ENCODE measurements around the gene CD101.
A peak's percentile ranks its signal among the peaks of the same experiment; 100 is the strongest.

CD101 gene

GRCh38 chr1:117020526-117021156, 19.1 kb downstream of the CD101 start:
- DNase-seq: no peak

GRCh38 chr1:117022114-117022513, 20.6 kb downstream of the CD101 start:
- DNase-seq: no peak

- no peak for DNase-seq
These were observed 24.0 kb downstream of the CD101 start for GRCh38 chr1:117025568-117025967.

- DNase-seq: no peak
These were observed 24.8 kb downstream of the CD101 start for GRCh38 chr1:117026361-117026760.

- no peak for DNase-seq
These were observed 28.1 kb downstream of the CD101 start for GRCh38 chr1:117029685-117030084.

GRCh38 chr1:117030271-117030877, 28.8 kb downstream of the CD101 start:
- no peak for DNase-seq

- DNase-seq: no peak
These were observed 30.7 kb downstream of the CD101 start for GRCh38 chr1:117032266-117032665.

- DNase-seq: no peak
These were observed 31.4 kb downstream of the CD101 start for GRCh38 chr1:117032681-117033539.

- DNase-seq: no peak
These were observed 32.2 kb downstream of the CD101 start for GRCh38 chr1:117033772-117034171.

- DNase-seq: no peak
These were observed 33.3 kb downstream of the CD101 start for GRCh38 chr1:117034791-117035290.

- DNase-seq: no peak
These were observed 34.5 kb downstream of the CD101 start for GRCh38 chr1:117036018-117036461.

- DNase-seq: no peak
These were observed 36.2 kb downstream of the CD101 start for GRCh38 chr1:117037802-117038201.

- DNase-seq: no peak
These were observed 36.7 kb downstream of the CD101 start for GRCh38 chr1:117038236-117038635.

GRCh38 chr1:117044217-117044616, 42.7 kb downstream of the CD101 start:
- no peak for DNase-seq

GRCh38 chr1:117045644-117046043, 44.1 kb downstream of the CD101 start:
- DNase-seq: no peak

- DNase-seq: no peak
These were observed 45.2 kb downstream of the CD101 start for GRCh38 chr1:117046781-117047180.

GRCh38 chr1:117047271-117047670, 45.7 kb downstream of the CD101 start:
- DNase-seq: no peak

- no peak for DNase-seq
These were observed 48.3 kb downstream of the CD101 start for GRCh38 chr1:117049857-117050256.

- peak in 1 of 2 donors; percentile 73 for DNase-seq
These were observed 49.9 kb downstream of the CD101 start for GRCh38 chr1:117051224-117052064.

- no peak for DNase-seq
These were observed 52.5 kb downstream of the CD101 start for GRCh38 chr1:117054068-117054467.

GRCh38 chr1:117058810-117059209, 57.2 kb downstream of the CD101 start:
- DNase-seq: no peak

GRCh38 chr1:117059334-117059677, 57.7 kb downstream of the CD101 start:
- DNase-seq: no peak

Data from bone marrow (tissue), 2 donors.